Nephron progenitor cell (in vitro differentiated cells): ENCODE measurements around the gene WASHC1.
"Not testable (repeated sequence)": the region's sequence is repeated elsewhere in the genome, so short reads cannot be mapped to it uniquely, and the experiment has no call there.

Source experiments
- DNase-seq: peaks from one replicate; pipeline ENCODE4 v3.0.0; 2021
- H3K27ac Mint-ChIP-seq: 2 replicates; pipeline ENCODE4 v1.8.0; 2021; ENCODE audit warnings: mild to moderate bottlenecking, moderate library complexity, mixed read lengths
- H3K27me3 Mint-ChIP-seq: 2 replicates; pipeline ENCODE4 v1.8.0; 2021; ENCODE audit warnings: mild to moderate bottlenecking, low read depth, mixed read lengths; ENCODE audit not compliant: poor library complexity
- H3K36me3 Mint-ChIP-seq: 2 replicates; pipeline ENCODE4 v1.8.0; 2021; ENCODE audit warnings: low read depth, mixed read lengths
- H3K4me1 Mint-ChIP-seq: 2 replicates; pipeline ENCODE4 v1.8.0; 2021; ENCODE audit warnings: mixed read lengths
- H3K4me3 Mint-ChIP-seq: 2 replicates; pipeline ENCODE4 v1.8.0; 2021; ENCODE audit warnings: mild to moderate bottlenecking, moderate library complexity, mixed read lengths
- H3K9me3 Mint-ChIP-seq: 2 replicates; pipeline ENCODE4 v1.8.0; 2021; ENCODE audit warnings: mild to moderate bottlenecking, moderate library complexity, mixed read lengths
- TF ChIP-seq, protein P1 (sequence below): fragments of 200-600 bp; sonication (generic); IDR thresholded peaks from 2 replicates; pipeline ENCODE4 v1.5.0; 2021; ENCODE audit warnings: antibody characterized with exemption

WASHC1 gene

DNA sequence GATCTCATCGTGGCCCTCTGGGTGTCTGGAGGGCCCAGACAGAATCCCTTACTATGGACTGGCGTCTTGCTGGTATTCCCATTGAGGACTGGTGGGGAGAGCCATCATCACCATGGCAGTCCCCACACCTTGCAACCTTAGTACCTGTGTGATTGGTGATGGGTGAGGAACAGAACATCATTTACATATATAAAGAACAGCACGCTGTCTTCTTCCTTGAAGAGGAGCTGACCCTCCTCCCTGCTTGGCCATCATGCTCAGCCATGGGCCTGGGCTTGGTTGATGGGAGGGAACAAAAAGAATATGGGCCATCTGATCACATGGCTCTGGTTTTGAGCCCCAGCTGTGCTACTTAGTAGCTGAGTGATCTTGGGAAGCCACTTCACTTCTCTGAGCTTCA is 13.9 kb upstream of the WASHC1 start:
- not testable (repeated sequence) for H3K4me3 Mint-ChIP-seq, H3K27me3 Mint-ChIP-seq, H3K27ac Mint-ChIP-seq, DNase-seq, H3K36me3 Mint-ChIP-seq, H3K4me1 Mint-ChIP-seq, H3K9me3 Mint-ChIP-seq

DNA sequence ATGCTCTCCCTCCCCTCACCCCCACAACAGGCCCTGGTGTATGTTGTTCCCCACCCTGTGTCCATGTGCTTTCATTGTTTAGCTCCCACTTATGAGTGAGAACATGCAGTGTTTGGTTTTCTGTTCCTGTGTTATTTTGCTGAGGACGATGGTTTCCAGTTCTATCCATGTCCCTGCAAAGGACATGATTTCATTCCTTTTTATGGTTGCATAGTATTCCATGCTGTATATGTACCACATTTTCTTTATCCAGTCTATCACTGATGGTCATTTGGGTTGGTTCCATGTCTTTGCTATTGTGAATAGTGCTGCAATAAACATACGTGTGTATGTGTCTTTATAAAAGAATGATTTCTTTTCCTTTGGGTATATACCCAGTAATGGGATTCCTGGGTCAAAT is 12.6 kb upstream of the WASHC1 start:
- not testable (repeated sequence) for DNase-seq, H3K4me1 Mint-ChIP-seq

GRCh38 chr9:41261-41676 is 12.0 kb upstream of the WASHC1 start:
- H3K4me1 Mint-ChIP-seq, H3K36me3 Mint-ChIP-seq, H3K4me3 Mint-ChIP-seq, H3K27ac Mint-ChIP-seq, H3K27me3 Mint-ChIP-seq, DNase-seq, H3K9me3 Mint-ChIP-seq: not testable (repeated sequence)

More for the DNA sequence above, 12.6 kb upstream of the WASHC1 start:
- not testable (repeated sequence) for H3K27ac Mint-ChIP-seq, H3K4me3 Mint-ChIP-seq, H3K36me3 Mint-ChIP-seq, H3K9me3 Mint-ChIP-seq, H3K27me3 Mint-ChIP-seq

- not testable (repeated sequence) for H3K27ac Mint-ChIP-seq, DNase-seq, H3K36me3 Mint-ChIP-seq, H3K4me1 Mint-ChIP-seq, H3K27me3 Mint-ChIP-seq, H3K9me3 Mint-ChIP-seq, H3K4me3 Mint-ChIP-seq
Observed at GRCh38 chr9:32308-32707, 3.1 kb upstream of the WASHC1 start.

DNA sequence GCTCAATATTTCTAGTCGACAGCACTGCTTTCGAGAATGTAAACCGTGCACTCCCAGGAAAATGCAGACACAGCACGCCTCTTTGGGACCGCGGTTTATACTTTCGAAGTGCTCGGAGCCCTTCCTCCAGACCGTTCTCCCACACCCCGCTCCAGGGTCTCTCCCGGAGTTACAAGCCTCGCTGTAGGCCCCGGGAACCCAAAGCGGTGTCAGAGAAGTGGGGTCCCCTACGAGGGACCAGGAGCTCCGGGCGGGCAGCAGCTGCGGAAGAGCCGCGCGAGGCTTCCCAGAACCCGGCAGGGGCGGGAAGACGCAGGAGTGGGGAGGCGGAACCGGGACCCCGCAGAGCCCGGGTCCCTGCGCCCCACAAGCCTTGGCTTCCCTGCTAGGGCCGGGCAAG is 481 bp downstream of the WASHC1 start:
- not testable (repeated sequence) for H3K9me3 Mint-ChIP-seq, H3K4me3 Mint-ChIP-seq, H3K36me3 Mint-ChIP-seq, DNase-seq, H3K4me1 Mint-ChIP-seq, H3K27me3 Mint-ChIP-seq, H3K27ac Mint-ChIP-seq

DNA sequence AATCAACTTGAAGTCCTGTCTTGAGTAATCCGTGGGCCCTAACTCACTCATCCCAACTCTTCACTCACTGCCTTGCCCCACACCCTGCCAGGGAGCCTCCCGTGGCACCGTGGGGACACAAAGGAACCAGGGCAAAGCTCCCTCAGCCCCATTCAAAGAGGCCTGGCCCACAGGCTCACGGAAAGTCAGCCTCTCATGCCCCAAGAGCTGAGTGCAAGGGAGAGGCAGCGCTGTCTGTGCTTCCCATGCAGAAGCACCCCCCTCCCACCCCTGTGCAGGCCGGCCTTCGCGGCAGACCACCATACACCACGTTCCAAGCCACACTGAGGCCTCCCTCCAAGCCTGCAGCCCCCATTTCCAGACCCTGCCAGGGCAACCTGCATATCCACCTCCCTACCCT is 7.6 kb downstream of the WASHC1 start:
- H3K4me3 Mint-ChIP-seq, H3K4me1 Mint-ChIP-seq, H3K9me3 Mint-ChIP-seq, DNase-seq, H3K27me3 Mint-ChIP-seq, H3K36me3 Mint-ChIP-seq, H3K27ac Mint-ChIP-seq: not testable (repeated sequence)

- not testable (repeated sequence) for H3K9me3 Mint-ChIP-seq, H3K27ac Mint-ChIP-seq
Observed at GRCh38 chr9:16875-17274, 12.4 kb downstream of the WASHC1 start.

GRCh38 chr9:14129-14809 is 15.0 kb downstream of the WASHC1 start:
- H3K36me3 Mint-ChIP-seq, H3K4me1 Mint-ChIP-seq, H3K9me3 Mint-ChIP-seq, H3K4me3 Mint-ChIP-seq, H3K27me3 Mint-ChIP-seq, H3K27ac Mint-ChIP-seq: not testable (repeated sequence)
- DNase-seq, result peak; percentile 8

More at GRCh38 chr9:16875-17274, 12.4 kb downstream of the WASHC1 start:
- not testable (repeated sequence) for DNase-seq, H3K4me1 Mint-ChIP-seq, H3K4me3 Mint-ChIP-seq, H3K36me3 Mint-ChIP-seq, H3K27me3 Mint-ChIP-seq

- H3K27ac Mint-ChIP-seq, H3K4me1 Mint-ChIP-seq, H3K9me3 Mint-ChIP-seq, H3K36me3 Mint-ChIP-seq, H3K4me3 Mint-ChIP-seq, H3K27me3 Mint-ChIP-seq: not testable (repeated sequence)
- TF ChIP-seq, protein P1, sequence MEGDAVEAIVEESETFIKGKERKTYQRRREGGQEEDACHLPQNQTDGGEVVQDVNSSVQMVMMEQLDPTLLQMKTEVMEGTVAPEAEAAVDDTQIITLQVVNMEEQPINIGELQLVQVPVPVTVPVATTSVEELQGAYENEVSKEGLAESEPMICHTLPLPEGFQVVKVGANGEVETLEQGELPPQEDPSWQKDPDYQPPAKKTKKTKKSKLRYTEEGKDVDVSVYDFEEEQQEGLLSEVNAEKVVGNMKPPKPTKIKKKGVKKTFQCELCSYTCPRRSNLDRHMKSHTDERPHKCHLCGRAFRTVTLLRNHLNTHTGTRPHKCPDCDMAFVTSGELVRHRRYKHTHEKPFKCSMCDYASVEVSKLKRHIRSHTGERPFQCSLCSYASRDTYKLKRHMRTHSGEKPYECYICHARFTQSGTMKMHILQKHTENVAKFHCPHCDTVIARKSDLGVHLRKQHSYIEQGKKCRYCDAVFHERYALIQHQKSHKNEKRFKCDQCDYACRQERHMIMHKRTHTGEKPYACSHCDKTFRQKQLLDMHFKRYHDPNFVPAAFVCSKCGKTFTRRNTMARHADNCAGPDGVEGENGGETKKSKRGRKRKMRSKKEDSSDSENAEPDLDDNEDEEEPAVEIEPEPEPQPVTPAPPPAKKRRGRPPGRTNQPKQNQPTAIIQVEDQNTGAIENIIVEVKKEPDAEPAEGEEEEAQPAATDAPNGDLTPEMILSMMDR, result peak; percentile 37
- peak; percentile 64 for DNase-seq
Observed at GRCh38 chr9:11206-11605, 18.1 kb downstream of the WASHC1 start.

- not testable (repeated sequence) for H3K27ac Mint-ChIP-seq, H3K27me3 Mint-ChIP-seq, H3K9me3 Mint-ChIP-seq, H3K36me3 Mint-ChIP-seq, H3K4me1 Mint-ChIP-seq
- peak; percentile 14 for DNase-seq
- peak overlapping the region; percentile 30 for H3K4me3 Mint-ChIP-seq
Observed at GRCh38 chr9:10653-11053, 18.6 kb downstream of the WASHC1 start.

DNA sequence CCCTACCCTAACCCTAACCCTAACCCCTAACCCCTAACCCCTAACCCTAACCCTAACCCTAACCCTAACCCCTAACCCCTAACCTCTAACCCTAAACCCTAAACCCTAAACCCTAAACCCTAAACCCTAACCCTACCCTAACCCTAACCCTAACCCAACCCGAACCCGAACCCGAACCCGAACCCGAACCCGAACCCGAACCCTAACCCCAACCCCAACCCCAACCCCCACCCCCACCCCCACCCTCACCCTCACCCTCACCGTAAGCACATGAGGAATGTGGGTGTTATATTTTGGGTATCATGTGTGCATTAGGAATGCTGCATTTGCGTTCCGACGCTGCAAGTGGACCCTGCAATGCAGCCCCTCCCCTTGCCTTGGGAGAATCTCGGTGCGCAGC is 19.0 kb downstream of the WASHC1 start:
- H3K27me3 Mint-ChIP-seq, H3K4me3 Mint-ChIP-seq, H3K9me3 Mint-ChIP-seq, H3K36me3 Mint-ChIP-seq, H3K27ac Mint-ChIP-seq, H3K4me1 Mint-ChIP-seq, DNase-seq: not testable (repeated sequence)
